Measurements from ENCODE around the gene DPH3. TPM values are rescaled to one million over a fixed set of nuclear protein-coding genes. Genes with fewer than 3 reads are reported as not detected.

The DPH3 gene
- total RNA-seq, 1 donor from 2014 or later, result 23.1 TPM

DNA sequence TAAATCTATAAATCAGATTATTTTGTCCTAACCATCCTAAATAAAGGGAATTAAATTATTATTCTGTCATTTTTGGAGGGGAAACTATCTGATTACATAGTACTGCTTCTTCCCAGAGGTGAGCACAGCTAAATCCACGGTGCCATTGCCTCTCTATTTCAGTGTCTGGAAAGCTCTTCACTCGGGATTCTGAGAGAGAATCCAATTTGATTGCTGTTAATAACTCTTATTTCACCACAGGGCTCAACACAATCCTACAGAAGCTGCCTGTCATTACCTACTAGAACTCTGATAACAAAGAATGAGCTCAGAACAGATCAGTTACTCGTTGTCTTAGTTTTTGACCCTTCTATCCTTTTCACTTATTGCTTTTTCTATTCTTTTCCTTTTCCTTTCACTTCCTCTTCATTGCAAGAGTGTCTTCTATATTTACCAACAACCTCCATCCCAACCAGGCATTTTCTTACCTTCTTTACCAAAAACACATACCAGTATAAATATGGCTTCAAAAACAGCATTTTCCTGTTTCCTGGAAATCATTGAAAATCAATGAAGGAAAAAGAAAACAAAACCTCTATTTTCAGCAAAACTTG lies 30.7 kb upstream of the DPH3 start:
- intact Hi-C loops (cut with DNase I), result no loop called here
- no peak for DNase-seq (ENCODE audit: low spot score)

DNA sequence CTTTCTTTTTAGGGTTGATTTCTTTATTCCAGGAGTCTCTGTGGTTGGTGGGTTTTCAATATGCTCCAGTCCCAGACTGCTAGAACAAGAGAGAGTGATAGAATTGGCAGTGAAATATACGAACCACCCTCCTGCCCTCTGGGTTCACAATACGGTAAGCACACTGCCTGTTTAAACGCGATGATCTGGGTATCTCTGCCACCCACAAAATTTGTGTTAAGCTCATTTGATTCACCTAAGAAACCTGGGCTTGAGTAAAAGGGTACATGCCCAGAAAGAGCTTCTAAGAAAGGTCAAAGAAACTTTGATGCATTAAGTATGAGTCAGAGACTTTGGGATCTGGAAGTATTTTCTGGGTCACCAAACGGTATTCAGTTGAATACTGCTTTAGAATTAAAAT lies 30.1 kb upstream of the DPH3 start:
- no peak for DNase-seq (ENCODE audit: low spot score)
- intact Hi-C loops (cut with DNase I), result no loop called here

DNA sequence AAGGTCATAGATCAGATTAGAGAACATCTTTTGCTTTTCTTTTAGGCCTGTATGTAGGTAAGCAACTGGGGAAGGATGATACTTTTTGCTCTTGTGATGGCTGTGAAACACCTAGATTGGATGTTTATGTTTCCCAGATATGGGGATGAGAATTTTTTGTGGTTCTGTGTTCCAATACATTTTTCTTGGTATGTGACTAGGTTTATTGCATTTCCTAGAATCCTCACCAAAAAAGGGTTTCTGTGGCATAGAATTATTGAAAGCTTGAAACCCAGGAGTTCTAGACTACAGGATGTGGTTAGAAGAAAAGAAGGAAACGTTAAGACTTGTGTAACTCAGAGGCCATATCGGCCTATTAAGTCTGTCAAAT lies 26.1 kb upstream of the DPH3 start:
- DNase-seq (ENCODE audit: low spot score), result no peak
- intact Hi-C loops (cut with DNase I), result loop anchor here (1.0 kb wide), 2 partner anchors 226 to 259 kb away; no protein-coding TSS in a partner anchor

DNA sequence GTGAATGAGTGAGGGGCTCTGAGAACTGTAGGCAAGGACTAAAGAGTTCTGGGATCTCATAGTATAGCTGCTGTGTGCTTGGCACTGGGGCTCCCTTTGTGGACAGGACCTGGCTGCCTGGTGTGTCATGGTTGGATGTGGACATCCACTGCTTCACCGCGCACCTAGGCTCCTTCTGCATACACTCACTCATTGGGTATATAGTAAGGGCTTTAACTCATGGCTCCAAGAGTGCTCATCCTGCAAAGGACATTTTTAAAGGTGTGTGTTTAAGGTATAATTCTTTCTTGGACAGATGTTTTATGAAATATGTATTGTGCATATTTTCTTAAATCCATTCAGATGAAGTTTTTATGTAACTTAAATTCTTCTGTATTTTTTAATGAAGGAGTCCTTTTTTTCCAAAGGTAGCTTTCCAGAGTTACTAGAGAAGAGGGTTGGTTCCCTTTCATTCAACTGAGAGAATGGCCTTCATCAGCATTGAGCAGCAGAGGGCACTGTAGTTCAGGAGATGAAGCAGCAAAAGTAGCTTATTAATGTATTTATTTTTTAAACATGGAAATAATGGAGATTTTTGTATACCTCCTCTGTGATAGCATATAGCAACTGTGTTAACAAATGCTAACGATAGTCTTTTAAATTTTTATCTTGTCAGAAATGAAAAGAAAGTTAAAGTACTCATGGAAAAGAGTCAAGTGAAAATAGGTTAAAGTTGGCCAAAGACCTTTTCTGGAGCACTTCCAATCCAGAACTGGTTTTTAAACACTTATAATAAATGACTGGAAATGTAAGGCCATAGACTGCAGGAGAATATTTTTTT lies 25.5 kb upstream of the DPH3 start:
- DNase-seq (ENCODE audit: low spot score), result no peak
- intact Hi-C loops (cut with DNase I), result loop anchor here (1.0 kb wide), 2 partner anchors 227 to 260 kb away; no protein-coding TSS in a partner anchor

DNA sequence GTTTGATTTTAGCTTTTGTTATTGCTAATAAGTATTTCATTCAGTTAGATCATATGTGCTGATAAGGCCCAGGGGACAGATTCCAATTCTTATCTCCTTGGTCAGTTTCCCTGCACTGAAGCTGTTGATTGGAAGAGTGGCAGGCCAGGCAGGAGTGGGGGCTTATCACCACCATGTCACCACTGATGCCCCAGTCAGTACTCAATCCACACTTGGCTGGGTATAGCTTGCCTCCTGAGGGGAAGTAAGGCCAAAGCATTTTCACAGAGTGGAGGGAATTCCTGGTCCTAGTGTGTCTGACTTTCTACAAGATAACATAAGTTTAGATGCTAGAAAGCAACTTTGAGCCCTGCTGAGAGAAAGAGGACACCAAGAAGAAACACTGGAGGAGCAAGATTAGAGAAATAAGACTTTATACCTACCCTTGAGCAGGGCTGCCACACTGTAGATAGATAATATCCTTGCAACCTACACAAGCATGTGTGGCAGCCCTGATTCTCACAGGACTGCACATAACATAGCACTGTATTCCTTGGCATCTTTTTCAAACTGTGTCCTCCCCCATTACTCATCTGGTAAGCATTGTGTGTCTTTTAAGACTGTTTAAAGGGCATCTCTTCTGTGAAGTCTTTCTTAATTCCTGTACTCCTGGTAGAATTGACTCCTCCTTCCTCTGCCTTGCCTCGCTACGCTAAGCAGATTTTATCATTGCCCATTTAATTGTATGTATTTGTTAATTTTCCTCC lies 24.6 kb upstream of the DPH3 start:
- intact Hi-C loops (cut with DNase I), result loop anchor here (5.0 kb wide), 2 partner anchors 83 to 243 kb away; no protein-coding TSS in a partner anchor
- DNase-seq (ENCODE audit: low spot score), result no peak

DNA sequence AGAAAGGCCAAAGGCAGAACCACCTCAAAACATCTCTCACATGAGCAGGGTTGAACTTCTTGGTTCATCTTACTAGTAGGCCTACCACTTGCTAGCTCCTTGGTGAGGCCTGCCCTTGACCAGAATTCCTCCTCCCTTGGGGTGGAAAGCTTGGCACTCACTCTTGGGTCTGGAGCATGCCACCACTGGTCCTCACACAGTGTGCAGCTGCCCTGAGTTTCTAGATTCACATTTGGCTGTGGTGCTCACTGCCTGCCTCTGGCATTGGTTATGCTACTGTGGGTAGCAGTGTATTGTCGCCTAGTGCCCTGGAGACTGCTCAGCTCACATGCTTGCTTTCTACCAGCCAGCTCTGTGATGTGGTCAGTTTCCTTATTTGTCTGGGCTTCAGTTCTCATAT lies 23.9 kb upstream of the DPH3 start:
- intact Hi-C loops (cut with DNase I), result loop anchor here (5.0 kb wide), 2 partner anchors 84 to 244 kb away; no protein-coding TSS in a partner anchor
- DNase-seq (ENCODE audit: low spot score), result no peak

DNA sequence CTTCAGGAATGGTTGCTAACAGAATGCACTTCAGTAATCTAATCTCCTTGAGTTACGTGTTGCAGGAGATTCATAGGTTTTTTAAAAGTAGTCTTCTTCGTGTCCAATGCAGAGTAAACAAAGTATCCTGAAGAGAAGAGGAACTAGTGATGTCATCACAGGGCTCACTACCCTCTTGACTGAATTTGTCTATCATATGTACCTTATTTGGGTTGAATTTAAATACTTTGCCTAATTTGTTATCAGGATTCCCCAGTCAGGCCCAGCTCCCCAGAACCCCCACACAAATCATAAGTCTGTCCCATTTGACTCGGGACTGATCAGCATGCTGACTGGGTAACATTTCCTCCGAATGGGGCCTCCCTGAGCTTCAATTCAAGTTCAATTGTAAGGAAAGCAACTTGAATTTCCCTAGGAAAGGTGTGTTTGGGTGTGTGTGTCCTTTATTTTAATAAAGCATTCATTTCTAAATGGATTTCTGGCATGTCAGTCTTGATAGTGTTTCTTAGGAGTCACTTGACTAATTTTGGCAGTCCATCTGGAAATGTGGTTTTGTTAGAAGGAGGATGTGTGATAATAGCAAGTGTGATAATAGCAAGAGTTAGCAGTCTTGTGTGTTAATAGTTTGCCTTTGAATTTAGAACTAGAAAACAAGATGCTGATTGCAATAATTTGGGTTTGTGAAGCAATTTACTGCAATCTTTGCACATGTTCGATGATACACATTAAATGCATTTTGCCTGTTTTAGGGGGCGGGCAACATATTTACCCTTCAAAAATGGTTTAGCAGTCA lies 22.2 kb upstream of the DPH3 start:
- intact Hi-C loops (cut with DNase I), result loop anchor here (5.0 kb wide), 2 partner anchors 85 to 245 kb away; no protein-coding TSS in a partner anchor
- DNase-seq (ENCODE audit: low spot score), result no peak

DNA sequence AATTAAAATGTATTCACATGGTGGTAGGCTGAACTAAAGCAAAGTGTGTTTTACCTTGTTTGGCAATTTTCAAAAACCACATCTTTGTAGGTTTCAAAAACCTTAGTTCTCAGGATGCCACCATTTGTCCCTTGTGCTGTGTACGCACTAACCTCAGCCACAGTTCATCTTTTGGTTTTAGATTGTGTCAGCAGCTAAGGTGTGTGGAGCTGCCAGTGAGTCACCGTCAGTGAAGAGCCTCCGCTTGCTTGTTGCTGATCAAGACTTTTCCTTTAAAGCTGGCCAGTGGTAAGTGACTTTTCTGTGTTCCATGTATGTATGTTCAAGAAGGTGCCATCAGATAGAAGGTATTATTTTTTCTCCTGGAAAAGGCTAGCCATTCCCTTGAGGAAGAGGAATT lies 21.4 kb upstream of the DPH3 start:
- intact Hi-C loops (cut with DNase I), result loop anchor here (5.0 kb wide), 2 partner anchors 86 to 246 kb away; no protein-coding TSS in a partner anchor
- no peak for DNase-seq (ENCODE audit: low spot score)

DNA sequence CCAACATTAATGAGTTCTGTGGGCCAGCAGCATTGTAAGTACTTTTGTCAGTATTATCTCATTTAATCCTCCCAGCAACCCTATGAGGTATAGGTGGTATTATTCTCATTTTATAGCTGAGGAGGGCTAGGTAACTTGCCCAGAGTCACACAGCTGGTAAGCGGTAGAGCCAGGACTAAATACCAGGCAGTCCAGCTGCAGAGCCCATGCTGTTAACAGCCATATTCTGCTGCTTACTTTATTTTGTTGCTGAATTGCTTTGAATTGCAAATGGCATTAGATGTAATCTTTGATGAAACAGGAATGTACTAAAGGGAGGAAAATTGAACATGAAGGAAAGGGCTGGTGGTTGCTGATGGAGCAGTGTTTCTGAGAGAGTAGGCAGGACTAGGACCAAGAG lies 19.9 kb upstream of the DPH3 start:
- intact Hi-C loops (cut with DNase I), result loop anchor here (5.0 kb wide), 2 partner anchors 88 to 248 kb away; no protein-coding TSS in a partner anchor
- DNase-seq (ENCODE audit: low spot score), result no peak

DNA sequence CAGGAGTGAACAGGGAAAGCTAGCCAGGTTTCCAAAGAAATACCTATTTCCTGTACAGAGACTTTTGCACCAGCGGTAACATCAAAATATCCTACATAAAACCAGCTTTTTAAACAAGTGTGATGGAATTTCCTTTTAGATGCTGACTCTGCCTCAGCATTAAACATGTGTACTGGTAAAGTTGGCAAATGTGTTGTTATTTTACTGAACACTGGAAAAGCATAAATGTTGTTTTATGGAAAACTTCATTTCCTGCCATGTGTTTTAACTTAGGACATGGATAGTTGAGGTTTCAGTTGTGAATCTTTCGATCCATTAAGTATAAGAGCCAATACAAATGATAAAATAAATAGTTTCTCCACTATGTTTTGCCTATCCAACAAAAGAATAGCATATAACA lies 15.9 kb upstream of the DPH3 start:
- intact Hi-C loops (cut with DNase I), result no loop called here
- no peak for DNase-seq (ENCODE audit: low spot score)

DNA sequence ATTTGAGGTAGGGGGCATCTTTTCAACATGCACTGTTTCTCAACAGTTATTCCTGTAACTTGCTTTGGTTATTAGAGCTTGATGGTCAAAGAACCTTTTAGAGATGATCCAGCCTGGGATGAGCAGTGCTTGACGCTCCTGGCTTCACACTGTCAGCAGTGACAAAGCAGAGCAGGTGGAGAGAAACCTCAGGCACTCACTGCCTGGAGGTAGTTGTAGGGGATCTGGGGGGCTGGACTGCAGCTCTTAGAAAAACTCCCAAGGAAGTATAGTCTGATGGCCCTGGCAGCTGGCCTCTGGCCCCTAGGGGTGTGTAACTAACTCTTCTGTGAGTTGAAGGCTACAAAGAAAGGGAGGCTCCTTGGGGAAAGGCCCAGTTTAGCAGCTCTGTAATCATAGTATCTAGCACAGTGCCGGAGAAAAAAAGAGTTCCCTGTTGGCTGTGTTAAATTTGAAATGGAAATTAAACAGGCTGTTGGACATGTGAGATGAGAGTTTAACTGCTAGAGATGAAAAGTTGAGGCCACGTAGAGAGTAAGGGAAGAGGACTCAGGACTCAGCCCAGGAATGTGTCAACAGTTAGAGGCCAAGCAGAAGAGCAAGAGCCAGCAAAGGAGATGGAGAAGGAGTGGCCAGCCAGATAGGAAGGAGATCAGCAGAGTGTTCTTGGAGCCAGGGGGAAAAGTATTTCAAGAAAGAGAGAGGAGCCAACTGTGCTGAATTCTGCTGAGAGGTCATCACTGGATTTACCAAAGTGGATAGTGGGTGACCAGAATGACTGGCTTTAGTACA lies 14.5 kb upstream of the DPH3 start:
- no peak for DNase-seq (ENCODE audit: low spot score)
- intact Hi-C loops (cut with DNase I), result no loop called here

DNA sequence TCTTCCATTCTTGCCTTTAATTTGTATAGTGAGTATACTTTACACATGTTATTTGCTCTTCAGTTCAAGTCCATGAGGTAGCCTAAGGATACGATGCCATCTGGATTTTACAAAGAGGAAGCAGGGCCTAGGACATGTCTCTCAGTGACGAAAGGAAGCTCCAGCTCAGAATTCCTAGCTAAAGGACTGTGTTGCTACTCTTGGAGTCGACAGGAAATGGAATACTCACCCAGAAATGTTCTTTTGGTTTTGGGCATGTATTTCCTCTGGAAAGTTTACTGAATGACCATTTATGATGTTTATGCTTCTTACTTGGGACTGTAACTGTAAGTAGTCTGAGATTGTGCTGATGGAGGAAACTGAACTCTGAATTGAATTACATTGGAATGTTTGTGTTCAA lies 12.7 kb upstream of the DPH3 start:
- intact Hi-C loops (cut with DNase I), result no loop called here
- no peak for DNase-seq (ENCODE audit: low spot score)

DNA sequence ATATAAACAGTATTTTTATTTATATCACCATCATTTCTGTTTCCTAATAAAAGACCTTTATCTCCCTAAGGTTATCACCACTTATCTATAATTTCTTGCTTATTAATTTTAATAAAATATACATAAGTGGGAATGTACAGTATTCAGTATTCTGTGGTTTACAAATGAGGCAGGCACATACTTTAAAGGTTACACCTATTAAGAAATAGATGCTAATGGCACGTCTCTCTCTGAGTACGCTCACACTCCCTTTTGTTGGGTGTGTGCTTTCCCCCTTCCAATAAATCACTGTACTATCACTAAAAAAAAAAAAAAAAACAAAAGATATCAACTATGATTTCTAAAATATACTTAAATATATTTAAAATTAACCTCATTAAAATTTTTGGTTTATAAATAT lies 9.1 kb upstream of the DPH3 start:
- intact Hi-C loops (cut with DNase I), result loop anchor here (5.0 kb wide), 1 partner anchor 83 kb away; no protein-coding TSS in a partner anchor
- DNase-seq (ENCODE audit: low spot score), result no peak

DNA sequence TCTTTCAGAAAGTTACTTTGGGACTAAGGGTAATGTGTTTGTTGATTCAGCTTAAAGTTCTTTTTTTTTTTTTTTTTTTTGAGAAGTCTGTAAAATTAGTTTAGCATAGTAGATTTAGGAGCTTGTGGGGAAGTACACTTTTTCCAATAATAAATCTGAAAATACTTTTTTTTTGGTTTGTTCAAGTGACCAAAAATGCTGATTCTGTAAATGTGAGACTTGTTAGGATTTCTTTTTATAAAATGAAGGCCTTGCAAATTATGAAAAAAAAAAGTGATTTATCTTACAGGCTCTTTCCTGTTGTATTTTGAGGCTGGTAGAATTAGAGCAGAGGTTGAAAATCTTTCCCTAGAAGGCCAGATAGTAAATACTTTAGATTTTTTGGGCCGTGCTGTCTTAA lies 7.8 kb upstream of the DPH3 start:
- no peak for DNase-seq (ENCODE audit: low spot score)
- intact Hi-C loops (cut with DNase I), result loop anchor here (5.0 kb wide), 1 partner anchor 85 kb away; no protein-coding TSS in a partner anchor

DNA sequence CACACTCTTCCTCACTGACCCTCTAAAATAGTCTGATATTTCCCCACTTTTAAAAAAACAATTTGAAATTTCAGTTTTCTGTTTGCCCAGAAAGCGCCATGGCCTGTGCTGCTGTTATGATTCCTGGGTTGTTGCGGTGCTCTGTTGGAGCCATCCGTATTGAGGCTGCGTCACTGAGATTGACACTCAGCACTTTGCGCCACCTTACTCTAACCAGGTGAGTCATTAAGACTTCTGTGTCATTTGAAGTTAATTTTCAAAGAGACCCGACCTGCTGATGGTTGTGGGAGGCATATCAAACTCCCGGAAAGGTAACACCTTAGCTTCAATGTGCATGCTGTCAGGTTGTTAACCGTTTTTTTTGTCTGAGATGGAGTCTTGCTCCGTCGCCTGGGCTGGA lies 6.1 kb upstream of the DPH3 start:
- DNase-seq (ENCODE audit: low spot score), result no peak
- intact Hi-C loops (cut with DNase I), result loop anchor here (5.0 kb wide), 1 partner anchor 86 kb away; no protein-coding TSS in a partner anchor

DNA sequence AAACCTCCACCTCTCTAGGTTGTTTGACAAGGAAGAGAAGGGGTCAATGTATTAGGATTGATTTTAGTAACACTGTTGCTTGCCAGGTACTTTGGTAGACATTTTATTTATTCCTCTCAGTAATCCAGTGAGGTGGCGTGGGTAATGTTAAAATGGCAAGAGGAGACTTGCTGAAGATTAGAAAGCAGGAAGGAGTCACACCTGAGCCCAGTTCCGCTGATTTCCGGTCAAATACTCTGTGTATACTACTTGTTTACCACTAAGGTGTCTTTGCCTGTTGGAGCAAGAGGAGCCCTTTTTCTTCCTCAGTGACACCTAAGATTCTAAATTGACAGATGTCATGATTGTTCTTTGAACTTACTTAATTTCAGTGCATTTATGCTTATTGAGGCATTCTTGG lies 2.0 kb upstream of the DPH3 start:
- intact Hi-C loops (cut with DNase I), result loop anchor here (5.0 to 10.0 kb wide), 3 partner anchors 251 to 468 kb away; no protein-coding TSS in a partner anchor
- no peak for DNase-seq (ENCODE audit: low spot score)

DNA sequence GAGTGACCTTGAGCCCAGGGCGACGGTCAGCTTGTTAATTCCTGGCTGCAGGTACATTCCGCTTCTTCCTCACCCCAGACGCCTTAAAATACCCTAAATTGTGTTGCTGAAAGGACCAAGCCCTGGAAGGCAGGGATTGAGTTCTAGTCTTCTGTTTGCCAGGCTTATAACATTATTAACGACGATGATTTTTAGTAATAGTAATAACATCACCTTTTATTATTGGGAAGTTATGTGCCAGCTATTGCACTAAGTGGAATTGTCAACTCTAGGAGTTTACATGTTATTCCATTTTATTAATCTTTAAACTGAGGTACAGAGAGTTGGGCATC lies 678 bp upstream of the DPH3 start:
- DNase-seq (ENCODE audit: low spot score), result no peak
- intact Hi-C loops (cut with DNase I), result loop anchor here (5.0 to 10.0 kb wide), 3 partner anchors 252 to 469 kb away; no protein-coding TSS in a partner anchor

DNA sequence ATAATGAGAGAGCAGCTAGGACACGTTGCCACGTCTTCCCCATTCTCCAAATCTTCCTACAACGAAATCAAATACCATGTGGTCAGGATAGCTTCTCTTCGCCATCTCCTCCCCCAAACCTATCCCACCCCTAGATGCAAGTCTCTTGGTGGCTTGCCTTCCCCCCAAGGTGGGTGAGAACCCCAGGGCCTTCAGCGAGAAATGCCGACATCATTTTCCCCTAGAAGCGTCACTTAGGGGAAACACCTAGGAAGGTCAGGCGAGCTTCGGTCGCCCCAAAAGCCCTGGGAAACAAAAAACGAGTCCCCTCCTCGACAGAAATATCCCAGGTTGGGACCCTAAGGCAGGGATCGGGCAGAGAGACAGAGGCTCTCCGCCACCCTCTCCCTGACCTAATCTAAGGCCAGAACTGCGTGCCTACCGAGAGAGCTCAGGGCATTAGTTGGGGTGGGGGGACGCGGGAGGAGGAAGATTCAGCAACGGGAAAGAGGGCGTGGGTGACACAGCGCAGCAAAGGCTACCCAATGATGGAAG lies 502 bp downstream of the DPH3 start:
- no peak for DNase-seq (ENCODE audit: low spot score)
- intact Hi-C loops (cut with DNase I), result loop anchor here (10.0 kb wide), 1 partner anchor 471 kb away; no protein-coding TSS in a partner anchor
